ENCODE data around the gene AADACL3. TPM values are rescaled to one million over a fixed set of nuclear protein-coding genes. Genes with fewer than 3 reads are reported as not detected.
"Not testable (repeated sequence)": the region's sequence is repeated elsewhere in the genome, so short reads cannot be mapped to it uniquely, and the experiment has no call there.

The AADACL3 gene, protein sequence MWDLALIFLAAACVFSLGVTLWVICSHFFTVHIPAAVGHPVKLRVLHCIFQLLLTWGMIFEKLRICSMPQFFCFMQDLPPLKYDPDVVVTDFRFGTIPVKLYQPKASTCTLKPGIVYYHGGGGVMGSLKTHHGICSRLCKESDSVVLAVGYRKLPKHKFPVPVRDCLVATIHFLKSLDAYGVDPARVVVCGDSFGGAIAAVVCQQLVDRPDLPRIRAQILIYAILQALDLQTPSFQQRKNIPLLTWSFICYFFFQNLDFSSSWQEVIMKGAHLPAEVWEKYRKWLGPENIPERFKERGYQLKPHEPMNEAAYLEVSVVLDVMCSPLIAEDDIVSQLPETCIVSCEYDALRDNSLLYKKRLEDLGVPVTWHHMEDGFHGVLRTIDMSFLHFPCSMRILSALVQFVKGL
- under 1 TPM in 1 of 3 donors, not detected in 2; under 0.01 TPM for total RNA-seq

DNA sequence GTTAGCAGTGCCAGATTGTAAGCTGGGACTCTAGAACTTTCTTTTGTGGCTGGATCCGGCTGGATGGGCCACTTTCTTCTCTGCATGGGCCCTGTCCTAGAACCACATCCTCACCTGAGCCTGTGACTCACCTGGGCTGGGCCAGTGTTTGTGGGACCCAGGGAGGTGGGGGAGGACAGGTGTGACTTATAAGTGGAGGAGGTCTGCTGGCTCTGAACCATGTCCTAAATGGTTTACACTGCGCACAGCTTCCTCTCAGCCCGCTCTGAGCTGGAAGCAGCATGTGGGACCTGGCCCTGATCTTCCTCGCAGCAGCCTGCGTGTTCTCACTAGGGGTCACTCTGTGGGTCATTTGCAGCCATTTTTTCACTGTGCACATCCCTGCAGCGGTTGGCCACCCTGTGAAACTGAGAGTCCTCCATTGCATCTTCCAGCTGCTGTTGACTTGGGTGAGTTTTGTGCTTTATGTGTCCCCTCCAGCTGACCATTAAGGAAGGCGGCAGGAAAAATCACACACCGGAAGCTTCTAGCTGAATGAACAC lies at the start of gene AADACL3:
TSS of gene AADACL3 (plus strand) at position 215 of the 542 bp plus-strand sequence. CDS start at position 282, 67 bp downstream.
- H3K9me3 ChIP-seq, result no peaks in the 10 kb centered on the region
- intact Hi-C loops (cut with DNase I; ENCODE audit: low total_unique reads), result no loop called here
- H3K36me3 ChIP-seq, result no peaks in the 10 kb centered on the region
- no peak within 1 kb of the TSS for H3K27ac ChIP-seq
- no peak for DNase-seq (ENCODE audit: low spot score in 2 of 2)
- no peak within 1 kb of the TSS for H3K4me3 ChIP-seq
- no peaks in the 10 kb centered on the region for H3K4me1 ChIP-seq
- H3K27me3 ChIP-seq, result no peaks in the 10 kb centered on the region
- no peak for TF ChIP-seq CTCF (IDR thresholded peaks at IDR 0.05)
- TF ChIP-seq POLR2A (IDR thresholded peaks at IDR 0.05), result no peak
- TF ChIP-seq POLR2AphosphoS5 (IDR thresholded peaks at IDR 0.05), result no peak

DNA sequence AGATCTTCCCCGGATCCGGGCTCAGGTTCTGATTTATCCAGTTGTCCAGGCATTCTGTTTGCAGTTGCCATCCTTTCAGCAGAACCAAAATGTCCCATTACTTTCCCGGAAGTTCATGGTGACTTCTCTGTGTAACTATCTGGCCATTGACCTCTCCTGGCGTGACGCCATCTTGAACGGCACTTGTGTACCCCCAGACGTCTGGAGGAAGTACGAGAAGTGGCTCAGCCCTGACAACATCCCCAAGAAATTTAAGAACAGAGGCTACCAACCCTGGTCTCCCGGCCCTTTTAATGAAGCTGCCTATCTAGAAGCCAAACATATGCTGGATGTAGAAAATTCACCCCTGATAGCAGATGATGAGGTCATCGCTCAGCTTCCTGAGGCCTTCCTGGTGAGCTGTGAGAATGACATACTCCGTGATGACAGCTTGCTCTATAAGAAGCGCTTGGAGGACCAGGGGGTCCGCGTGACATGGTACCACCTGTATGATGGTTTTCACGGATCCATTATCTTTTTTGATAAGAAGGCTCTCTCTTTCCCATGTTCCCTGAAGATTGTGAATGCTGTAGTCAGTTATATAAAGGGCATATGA lies 49.7 kb upstream of the AADACL3 start:
- Histone ChIP-seq H3K9me3 (peaks cover 10 to 14% of the 10 kb centered on the region in 2 donors), H3K4me1 (no peaks in the 10 kb centered on the region), H3K4me3 (no peak overlapping the region), H3K36me3 (no peaks in the 10 kb centered on the region), H3K27ac (no peak overlapping the region), H3K27me3 (no peaks in the 10 kb centered on the region)
- no peak for DNase-seq (ENCODE audit: low spot score in 2 of 2)
- TF ChIP-seq POLR2AphosphoS5 (IDR thresholded peaks at IDR 0.05) (no peak), CTCF (IDR thresholded peaks at IDR 0.05) (no peak), POLR2A (IDR thresholded peaks at IDR 0.05) (no peak)
- intact Hi-C loops (cut with DNase I; ENCODE audit: low total_unique reads), result no loop called here

DNA sequence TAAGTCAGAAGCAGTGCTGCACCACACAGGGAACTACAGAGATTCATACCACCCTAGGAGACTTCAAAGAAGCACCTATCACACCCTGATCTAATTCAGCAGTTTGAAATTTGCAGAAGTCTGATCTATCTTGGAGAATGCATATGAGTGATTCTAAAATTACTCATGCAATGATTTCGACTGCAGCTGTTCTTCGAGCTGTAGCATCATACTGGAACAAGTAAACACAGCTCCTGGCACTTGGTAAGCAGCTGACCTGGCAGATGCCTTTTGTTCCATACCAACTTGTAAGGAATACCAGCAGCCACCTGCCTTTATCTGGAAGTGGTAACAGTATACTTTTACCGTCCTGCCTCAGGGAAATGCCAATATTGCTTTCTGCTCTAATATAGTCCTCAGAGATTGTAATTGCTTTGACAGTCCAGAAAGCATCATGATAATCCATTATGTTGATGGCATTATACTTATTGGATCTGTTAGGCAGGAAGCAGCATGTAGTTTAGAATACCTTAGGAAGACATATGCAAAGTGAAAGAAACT lies 46.3 kb upstream of the AADACL3 start:
- Histone ChIP-seq H3K4me1 (no peaks in the 10 kb centered on the region), H3K9me3 (peaks cover 3 to 6% of the 10 kb centered on the region in 2 donors), H3K27ac (no peak overlapping the region), H3K4me3 (no peak overlapping the region), H3K27me3 (no peaks in the 10 kb centered on the region), H3K36me3 (no peaks in the 10 kb centered on the region)
- DNase-seq (ENCODE audit: low spot score in 2 of 2), result no peak
- intact Hi-C loops (cut with DNase I; ENCODE audit: low total_unique reads), result no loop called here
- no peak for TF ChIP-seq CTCF (IDR thresholded peaks at IDR 0.05)
- no peak for TF ChIP-seq POLR2AphosphoS5 (IDR thresholded peaks at IDR 0.05)
- no peak for TF ChIP-seq POLR2A (IDR thresholded peaks at IDR 0.05)

DNA sequence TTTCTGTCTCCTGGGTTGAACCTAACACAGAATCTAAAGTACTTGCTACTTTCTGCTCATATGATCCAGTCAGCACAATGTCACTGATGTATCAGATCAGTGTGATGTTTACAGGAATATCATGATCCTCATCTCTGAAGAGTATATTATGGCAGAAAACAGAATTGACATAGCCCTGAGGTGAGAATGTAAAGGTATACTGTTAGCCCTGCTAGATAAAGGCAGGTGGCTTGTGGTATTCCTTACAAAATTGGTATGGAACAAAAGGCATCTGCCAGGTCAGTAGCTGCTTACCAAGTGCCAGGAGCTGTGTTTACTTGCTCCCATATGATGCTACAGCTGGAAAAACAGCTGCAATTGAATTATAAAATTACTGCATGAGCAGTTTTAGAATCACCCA lies 41.6 kb upstream of the AADACL3 start:
- Histone ChIP-seq H3K36me3 (no peaks in the 10 kb centered on the region), H3K4me1 (no peaks in the 10 kb centered on the region), H3K27ac (no peak overlapping the region), H3K27me3 (no peaks in the 10 kb centered on the region), H3K4me3 (no peak overlapping the region), H3K9me3 (no peaks in the 10 kb centered on the region)
- no peak for DNase-seq (ENCODE audit: low spot score in 2 of 2)
- intact Hi-C loops (cut with DNase I; ENCODE audit: low total_unique reads), result no loop called here
- no peak for TF ChIP-seq POLR2AphosphoS5 (IDR thresholded peaks at IDR 0.05)
- no peak for TF ChIP-seq POLR2A (IDR thresholded peaks at IDR 0.05)
- TF ChIP-seq CTCF (IDR thresholded peaks at IDR 0.05), result no peak

DNA sequence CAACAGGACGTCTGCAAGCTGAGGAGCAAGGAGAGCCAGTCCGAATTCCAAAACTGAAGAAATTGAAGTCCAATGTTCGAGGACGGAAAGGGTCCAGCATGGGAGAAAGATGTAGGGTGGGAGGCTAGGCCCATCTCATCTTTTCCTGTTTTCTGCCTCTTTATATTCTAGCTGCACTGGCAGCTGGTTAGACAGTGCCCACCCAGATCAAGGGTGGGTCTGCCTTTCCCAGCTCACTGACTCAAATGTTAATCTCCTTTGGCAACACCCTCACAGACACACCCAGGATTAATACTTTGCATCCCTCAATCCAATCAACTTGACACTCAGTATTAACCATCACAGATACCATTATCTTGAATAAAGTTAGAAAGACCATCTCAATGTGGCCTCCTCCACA lies 39.8 kb upstream of the AADACL3 start:
- intact Hi-C loops (cut with DNase I; ENCODE audit: low total_unique reads); DNase-seq (ENCODE audit: low spot score in 2 of 2); H3K4me3 ChIP-seq; H3K9me3 ChIP-seq; H3K27me3 ChIP-seq; H3K4me1 ChIP-seq; H3K36me3 ChIP-seq; H3K27ac ChIP-seq: not testable (repeated sequence)
